ENCODE measurements around the gene EGLN2. TPM values are rescaled to one million over a fixed set of nuclear protein-coding genes. Genes with fewer than 3 reads are reported as not detected.
A peak's percentile ranks its signal among the peaks of the same experiment; 100 is the strongest.

Gene EGLN2
- total and polyA plus RNA-seq, 9 of the 15 experiments (the other 6 are each of a cell fraction or from before 2014, with no cell fraction given), result 9.6 to 114 (median 71.0) TPM

- no peak for TF ChIP-seq IFI16 (CRISPR knock-in tag; IDR thresholded peaks at IDR 0.05)
- TF ChIP-seq ETS2 (tag; IDR thresholded peaks at IDR 0.05; ENCODE audit: borderline replicate concordance, poor library complexity, severe bottlenecking), result no peak
- TF ChIP-seq MEIS2 (IDR thresholded peaks at IDR 0.05; ENCODE audit: partially characterized antibody), result peak; percentile 61
- no peak for TF ChIP-seq MCM7 (IDR thresholded peaks at IDR 0.05)
- TF ChIP-seq BMI1 (IDR thresholded peaks at IDR 0.05; ENCODE audit: low read length), result no peak
- peak; percentile 35 for TF ChIP-seq POU5F1 (IDR thresholded peaks at IDR 0.05; ENCODE audit: borderline replicate concordance, low read depth, low read length, partially characterized antibody)
- no peak; the same call in 1 of the 2 replicates for TF ChIP-seq ZBTB43 (CRISPR knock-in tag; IDR thresholded peaks at IDR 0.05)
- no peak for TF ChIP-seq FOXO4 (CRISPR knock-in tag; IDR thresholded peaks at IDR 0.05)
- no peak for TF ChIP-seq CREB5 (CRISPR knock-in tag; IDR thresholded peaks at IDR 0.05)
- TF ChIP-seq TFE3 (CRISPR knock-in tag; IDR thresholded peaks at IDR 0.05), result peak; percentile 100
- TF ChIP-seq SIRT6 (IDR thresholded peaks at IDR 0.05; ENCODE audit: low read depth, low read length), result no peak
- TF ChIP-seq RBM25 (IDR thresholded peaks at IDR 0.05; ENCODE audit: low read depth, low read length, severe bottlenecking), result peak; percentile 90
- TF ChIP-seq EP400 (IDR thresholded peaks at IDR 0.05), result peak; percentile 98
- TF ChIP-seq COPS2 (conservative IDR thresholded peaks at IDR 0.05), result no peak
- TF ChIP-seq ZNF431 (CRISPR knock-in tag; IDR thresholded peaks at IDR 0.05), result no peak
- no peak for TF ChIP-seq HEY1 (CRISPR knock-in tag; IDR thresholded peaks at IDR 0.05; ENCODE audit: borderline replicate concordance)
- TF ChIP-seq GTF2B (IDR thresholded peaks at IDR 0.05; ENCODE audit: extremely low read depth, insufficient read length), result no peak
- no peak for TF ChIP-seq SAP30 (IDR thresholded peaks at IDR 0.05; ENCODE audit: borderline replicate concordance, insufficient read depth, low read depth, low read length, poor library complexity, severe bottlenecking)
- no peak for TF ChIP-seq ZNF780A (CRISPR knock-in tag; IDR thresholded peaks at IDR 0.05)
- TF ChIP-seq HMG20A (CRISPR knock-in tag; conservative IDR thresholded peaks at IDR 0.05), result no peak
These were observed 48.7 kb upstream of the EGLN2 start, which contains the start of gene ACTMAP (continued) for GRCh38 chr19:40750058-40750873.

Measured in K562 (cell line).